T-cell (primary cell): Measurements from ENCODE around the gene VEZT. TPM values are rescaled to one million over a fixed set of nuclear protein-coding genes. Genes with fewer than 3 reads are reported as not detected.

Experiments
- ATAC-seq, 4 experiments: fragments of 200-7000 bp in 3 of 4; fragments of 150-1000 bp in 1 of 4; cut with Tn5 transposase; replicated peaks in 1 of 4; 1 replicate in 3 of 4; 2 replicates in 1 of 4; pipeline ENCODE4 v1.10.0; 2021; ENCODE audit warnings: moderate library complexity in 3 of 4, mild to moderate bottlenecking in 2 of 4, moderate number of reproducible peaks in 1 of 4
- CTCF ChIA-PET, 2 donors: fragments of 300-600 bp; sonication (Branson Sonifier 250); formaldehyde crosslinking; loops; one replicate each; lab custom pipeline; 2022; ENCODE audit warnings: antibody characterized with exemption in 2 of 2; lab: Charles Lee
- POLR2A ChIA-PET, 2 donors: fragments of 300-600 bp; sonication (Branson Sonifier 250); formaldehyde crosslinking; loops; one replicate each; lab custom pipeline; 2022; ENCODE audit warnings: antibody characterized with exemption in 2 of 2; lab: Charles Lee
- DNase-seq, 35 experiments: peaks; one replicate each; pipeline versions ENCODE4 v3.0.0 to v3.0.0-alpha.2; 2013 to 2023
- H3K27ac ChIP-seq: one replicate; pipeline ENCODE4 v1.5.1; 2013; ENCODE audit warnings: low read length
- H3K27me3 ChIP-seq, 2 experiments: replicated peaks in 1 of 2; 1 replicate in 1 of 2; 2 replicates in 1 of 2; pipeline versions ENCODE4 v1.6.1 to v1.7.0; 2013; ENCODE audit warnings: low read length in 1 of 2, mixed read lengths in 1 of 2; ENCODE audit not compliant: control insufficient read depth in 2 of 2, insufficient read depth in 2 of 2; ENCODE audit errors: extremely low read depth in 1 of 2
- H3K36me3 ChIP-seq, 2 donors: 1 replicate in 1 of 2; 2 replicates in 1 of 2; pipeline versions ENCODE4 v1.6.1 to v1.7.0; 2013; ENCODE audit warnings: low read length in 1 of 2; ENCODE audit not compliant: control insufficient read depth in 2 of 2, insufficient read depth in 1 of 2; ENCODE audit errors: extremely low read depth in 1 of 2
- H3K4me1 ChIP-seq, 2 experiments: 1 replicate in 1 of 2; 2 replicates in 1 of 2; pipeline versions ENCODE4 v1.6.1 to v1.7.0; 2013; ENCODE audit warnings: low read length in 2 of 2, mixed read lengths in 1 of 2; ENCODE audit not compliant: insufficient read depth in 2 of 2, control insufficient read depth in 1 of 2; ENCODE audit errors: extremely low read depth in 1 of 2
- H3K4me3 ChIP-seq, 2 donors: 1 replicate in 1 of 2; 2 replicates in 1 of 2; pipeline versions ENCODE4 v1.5.1 to v1.7.0; 2013; ENCODE audit warnings: mild to moderate bottlenecking in 2 of 2, low read length in 1 of 2, moderate library complexity in 1 of 2; ENCODE audit not compliant: control insufficient read depth in 1 of 2; ENCODE audit errors: extremely low read depth in 1 of 2
- H3K9me3 ChIP-seq: 2 replicates; pipeline ENCODE4 v1.7.0; 2013
- H3K27ac Mint-ChIP-seq, 2 donors: one replicate each; pipeline ENCODE4 v1.8.0; 2020 to 2021; ENCODE audit warnings: mild to moderate bottlenecking in 2 of 2, mixed read lengths in 2 of 2
- H3K27me3 Mint-ChIP-seq, 2 donors: one replicate each; pipeline ENCODE4 v1.8.0; 2021 to 2022; ENCODE audit warnings: mixed read lengths in 2 of 2
- H3K36me3 Mint-ChIP-seq: one replicate; pipeline ENCODE4 v1.8.0; 2021; ENCODE audit warnings: mixed read lengths
- H3K4me1 Mint-ChIP-seq, 3 donors: one replicate each; pipeline ENCODE4 v1.8.0; 2020 to 2022; ENCODE audit warnings: mixed read lengths in 3 of 3, mild to moderate bottlenecking in 1 of 3
- H3K4me3 Mint-ChIP-seq, 3 donors: one replicate each; pipeline ENCODE4 v1.8.0; 2020 to 2022; ENCODE audit warnings: mild to moderate bottlenecking in 3 of 3, mixed read lengths in 3 of 3, moderate library complexity in 3 of 3
- H3K9me3 Mint-ChIP-seq, 3 donors: one replicate each; pipeline ENCODE4 v1.8.0; 2020 to 2022; ENCODE audit warnings: mixed read lengths in 3 of 3
- WGBS: methylation state at CpG from one replicate; pipeline ENCODE4 v1.1.5; 2013; ENCODE audit warnings: missing lambda C conversion rate; ENCODE audit not compliant: insufficient coverage; 5-methylcytosine and 5-hydroxymethylcytosine counted together
- total RNA-seq, 35 experiments: library from RNA in 6 of 35; stranded (reverse) in 6 of 35; fragments of 120-200 nt in 1 of 35; gene quantifications; one replicate each; pipeline versions ENCODE4 v1.2.1 to v1.2.4 and lab custom pipeline; 2013 to 2026

VEZT gene
- total RNA-seq, 5 donors from 2014 or later (not counting 1 experiment from before 2014, with no cell fraction given), result 27.0 to 48.9 (median 36.8) TPM

DNA sequence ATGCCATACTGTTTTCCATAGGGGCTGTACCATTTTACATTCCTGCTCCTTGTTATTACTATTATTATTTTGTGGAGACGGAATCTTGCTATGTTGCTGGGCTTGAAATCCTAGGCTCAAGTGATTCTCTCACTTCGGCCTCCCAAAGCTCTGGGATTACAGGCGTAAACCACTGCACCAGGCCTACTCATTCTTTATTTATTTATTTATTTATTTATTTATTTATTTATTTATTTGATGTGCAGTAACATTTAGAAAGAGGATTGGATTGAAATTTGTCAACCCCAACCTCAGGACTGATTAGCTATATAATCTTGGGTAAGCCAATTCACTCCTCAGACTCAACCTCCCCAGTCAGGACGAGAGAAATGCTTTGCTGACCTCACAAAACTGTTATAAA is 107.9 kb downstream of the VEZT start:
- ATAC-seq (no peak), DNase-seq (no peak)
- no CpG with 5 or more reads among the region's 4 CpGs for WGBS
- Histone ChIP-seq H3K27me3 (no peaks in the 10 kb centered on the region), H3K9me3 (no peaks in the 10 kb centered on the region), H3K27ac (no peak overlapping the region), H3K4me1 (no peaks in the 10 kb centered on the region), H3K36me3 (no peaks in the 10 kb centered on the region), H3K4me3 (no peak overlapping the region)
- Mint-ChIP-seq H3K4me3 (no peak overlapping the region), H3K27ac (no peak overlapping the region), H3K9me3 (no peaks in the 10 kb centered on the region), H3K36me3 (no peaks in the 10 kb centered on the region), H3K4me1 (no peaks in the 10 kb centered on the region), H3K27me3 (peaks cover 2 to 5% of the 10 kb centered on the region in 2 donors)
- POLR2A ChIA-PET, result no interaction called here
- CTCF ChIA-PET, result interaction anchor here (0.6 kb wide), 2 partner anchors 9 to 35 kb away, joined by 3 to 5 read pairs; no protein-coding TSS in a partner anchor

- Histone ChIP-seq H3K9me3 (no peaks in the 10 kb centered on the region), H3K4me1 (no peaks in the 10 kb centered on the region), H3K36me3 (no peaks in the 10 kb centered on the region), H3K27me3 (no peaks in the 10 kb centered on the region), H3K4me3 (no peak overlapping the region), H3K27ac (no peak overlapping the region)
- ChIA-PET CTCF (no interaction called here), POLR2A (interaction anchor here in 1 of 2 donors (0.6 to 0.7 kb wide), 2 partner anchors 12 to 141 kb away, joined by 3 to 18 read pairs; no protein-coding TSS in a partner anchor)
- Mint-ChIP-seq H3K36me3 (no peaks in the 10 kb centered on the region), H3K4me3 (no peak overlapping the region), H3K27ac (no peak overlapping the region), H3K27me3 (peaks cover 2 to 5% of the 10 kb centered on the region in 2 donors), H3K9me3 (no peaks in the 10 kb centered on the region), H3K4me1 (no peaks in the 10 kb centered on the region)
- DNase-seq (no peak), ATAC-seq (no peak)
- no CpG with 5 or more reads among the region's 1 CpG for WGBS
Observed at GRCh38 chr12:95326445-95326844, 108.8 kb downstream of the VEZT start.

DNA sequence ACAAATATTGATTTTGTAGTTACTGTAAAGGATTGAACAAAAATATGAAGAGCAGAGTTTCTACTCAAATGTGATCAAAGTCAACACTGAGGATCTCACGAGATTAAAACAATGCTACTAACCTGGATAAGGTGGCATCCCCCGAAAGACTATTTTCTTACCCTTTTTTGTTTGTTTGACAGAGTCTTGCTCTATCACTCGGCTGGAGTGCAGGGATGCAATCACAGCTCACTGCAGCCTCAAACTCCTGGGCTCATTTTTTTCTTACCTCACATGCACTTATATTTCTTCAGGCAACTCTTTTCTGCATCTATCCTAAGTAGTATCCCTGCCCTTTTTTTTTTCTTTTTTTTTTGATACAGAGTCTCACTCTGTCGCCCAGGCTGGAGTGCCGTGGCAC is 109.2 kb downstream of the VEZT start:
- ChIA-PET CTCF (no interaction called here), POLR2A (interaction anchor here in 1 of 2 donors (0.6 kb wide), 1 partner anchor 142 kb away, joined by 3 read pairs; no protein-coding TSS in a partner anchor)
- no peaks in the 10 kb centered on the region for H3K9me3 Mint-ChIP-seq
- no peak overlapping the region for H3K4me3 Mint-ChIP-seq
- no peak overlapping the region for H3K4me3 ChIP-seq
- H3K4me1 Mint-ChIP-seq, result no peaks in the 10 kb centered on the region
- no peaks in the 10 kb centered on the region for H3K9me3 ChIP-seq
- H3K27ac Mint-ChIP-seq, result no peak overlapping the region
- no peak overlapping the region for H3K27ac ChIP-seq
- DNase-seq (no peak), ATAC-seq (no peak)
- no peaks in the 10 kb centered on the region for H3K27me3 ChIP-seq
- peaks cover 2 to 5% of the 10 kb centered on the region in 2 donors for H3K27me3 Mint-ChIP-seq
- 97% methylated on average over 2 of the region's 5 CpGs for WGBS
- no peaks in the 10 kb centered on the region for H3K36me3 ChIP-seq
- H3K4me1 ChIP-seq, result no peaks in the 10 kb centered on the region
- H3K36me3 Mint-ChIP-seq, result no peaks in the 10 kb centered on the region

- no peaks in the 10 kb centered on the region for H3K9me3 Mint-ChIP-seq
- CTCF ChIA-PET, result no interaction called here
- DNase-seq, result no peak
Observed at GRCh38 chr12:95328708-95329107, 111.1 kb downstream of the VEZT start.

DNA sequence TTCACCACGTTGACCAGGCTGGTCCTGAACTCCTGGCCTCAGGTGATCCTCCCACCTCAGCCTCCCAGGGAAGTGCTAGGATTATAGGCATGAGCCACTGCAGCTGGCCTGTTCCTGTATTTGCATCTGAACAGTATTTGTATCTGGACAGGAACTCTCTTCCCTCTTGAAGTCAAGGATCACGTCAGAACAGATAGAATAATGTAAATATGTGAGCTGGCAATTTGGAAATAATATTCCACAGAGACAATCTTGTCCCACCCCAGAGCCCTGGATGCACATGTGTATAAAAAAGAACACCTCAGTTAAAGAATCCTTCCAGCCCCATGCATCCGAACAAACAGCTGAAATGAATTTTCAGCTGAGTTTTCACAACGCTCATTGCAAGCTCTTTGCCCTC is 118.3 kb downstream of the VEZT start:
- POLR2A ChIA-PET, result no interaction called here
- H3K27ac Mint-ChIP-seq, result no peak overlapping the region
- no peaks in the 10 kb centered on the region for H3K36me3 Mint-ChIP-seq

More at GRCh38 chr12:95328708-95329107, 111.1 kb downstream of the VEZT start:
- peaks cover 0 to 5% of the 10 kb centered on the region in 2 donors for H3K27me3 Mint-ChIP-seq
- Histone ChIP-seq H3K27me3 (no peaks in the 10 kb centered on the region), H3K4me1 (peaks cover 0 to under 1% of the 10 kb centered on the region in 2 experiments), H3K9me3 (no peaks in the 10 kb centered on the region), H3K27ac (no peak overlapping the region), H3K4me3 (no peak overlapping the region), H3K36me3 (no peaks in the 10 kb centered on the region)
- H3K4me3 Mint-ChIP-seq, result no peak overlapping the region
- H3K27ac Mint-ChIP-seq, result no peak overlapping the region
- POLR2A ChIA-PET, result no interaction called here
- no peaks in the 10 kb centered on the region for H3K4me1 Mint-ChIP-seq
- H3K36me3 Mint-ChIP-seq, result no peaks in the 10 kb centered on the region
- no peak for ATAC-seq

GRCh38 chr12:95336387-95337067 is 118.9 kb downstream of the VEZT start:
- Mint-ChIP-seq H3K9me3 (peaks cover 0 to 2% (median 0%) of the 10 kb centered on the region in 3 donors), H3K27ac (no peak overlapping the region), H3K4me1 (peaks cover 0 to 8% (median 4%) of the 10 kb centered on the region in 3 donors), H3K27me3 (no peaks in the 10 kb centered on the region), H3K4me3 (no peak overlapping the region), H3K36me3 (no peaks in the 10 kb centered on the region)
- H3K4me1 ChIP-seq, result peaks cover 3 to 5% of the 10 kb centered on the region in 2 experiments
- H3K27me3 ChIP-seq, result peaks cover 0 to 6% of the 10 kb centered on the region in 2 experiments
- H3K9me3 ChIP-seq, result no peaks in the 10 kb centered on the region
- POLR2A ChIA-PET, result no interaction called here
- H3K4me3 ChIP-seq, result no peak overlapping the region
- 78% methylated on average over 9 of the region's 10 CpGs for WGBS
- no peak overlapping the region for H3K27ac ChIP-seq
- no peaks in the 10 kb centered on the region for H3K36me3 ChIP-seq
- DNase-seq (no peak), ATAC-seq (no peak)
- CTCF ChIA-PET, result no interaction called here

More for the DNA sequence above, 118.3 kb downstream of the VEZT start:
- no CpG with 5 or more reads among the region's 4 CpGs for WGBS
- Mint-ChIP-seq H3K4me1 (peaks cover 0 to 8% (median 4%) of the 10 kb centered on the region in 3 donors), H3K9me3 (peaks cover 0 to 2% (median 0%) of the 10 kb centered on the region in 3 donors), H3K4me3 (no peak overlapping the region), H3K27me3 (no peaks in the 10 kb centered on the region)
- H3K4me3 ChIP-seq, result no peak overlapping the region
- no peak overlapping the region for H3K27ac ChIP-seq
- peaks cover 0 to 6% of the 10 kb centered on the region in 2 experiments for H3K27me3 ChIP-seq
- CTCF ChIA-PET, result no interaction called here
- DNase-seq (no peak), ATAC-seq (no peak)
- no peaks in the 10 kb centered on the region for H3K9me3 ChIP-seq
- no peaks in the 10 kb centered on the region for H3K36me3 ChIP-seq
- H3K4me1 ChIP-seq, result peaks cover 3 to 5% of the 10 kb centered on the region in 2 experiments
